Ovary (tissue), 3 donors: ENCODE measurements around the gene DIO3.

ENCODE experiments used
- CTCF ChIP-seq, 3 donors: fragments of 450-650 bp in 2 of 3; fragments of 200-600 bp in 1 of 3; IDR thresholded peaks; one replicate each; pipeline versions ENCODE4 v1.5.1 to v1.8.0; 2016 to 2022; ENCODE audit warnings: antibody characterized with exemption in 3 of 3, mild to moderate bottlenecking in 1 of 3
- EP300 ChIP-seq: sonication (generic); formaldehyde crosslinking; IDR thresholded peaks from one replicate; pipeline ENCODE4 v1.6.1; 2017; ENCODE audit warnings: antibody characterized with exemption
- donor health status: DM: no; HTN: no; CAD: no.

GRCh38 chr14:101557321-101557695, 4.0 kb upstream of the DIO3 start:
- TF ChIP-seq CTCF (IDR thresholded peaks at IDR 0.05) (no peak), EP300 (no peak)
